BJ (cell line): ENCODE results near the gene HDAC2. TPM values are rescaled to one million over a fixed set of nuclear protein-coding genes. Genes with fewer than 3 reads are reported as not detected.
"Not testable (repeated sequence)": the region's sequence is repeated elsewhere in the genome, so short reads cannot be mapped to it uniquely, and the experiment has no call there.

Experiments
- CTCF ChIA-PET: fragments of 350-600 bp; formaldehyde crosslinking; extraction: SDS; loops from one replicate; lab custom pipeline; 2021; ENCODE audit warnings: antibody characterized with exemption, inconsistent platforms; lab: Yijun Ruan, JAX
- POLR2A ChIA-PET: fragments of 300-600 bp; sonication (Branson Sonifier 250); formaldehyde crosslinking; extraction: SDS; loops from one replicate; lab custom pipeline; 2021; ENCODE audit warnings: antibody characterized with exemption; lab: Charles Lee
- DNase-seq: peaks from one replicate; pipeline ENCODE4 v3.0.0-alpha.2; 2011; ENCODE audit warnings: low read depth
- H3K27me3 ChIP-seq: 2 replicates; pipeline ENCODE4 v1.6.0; 2011; ENCODE audit warnings: low read length; ENCODE audit not compliant: control insufficient read depth, insufficient read depth
- H3K36me3 ChIP-seq: 2 replicates; pipeline ENCODE4 v1.5.1; 2011; ENCODE audit warnings: low read length; ENCODE audit not compliant: control insufficient read depth, insufficient read depth
- H3K4me3 ChIP-seq: 2 replicates; pipeline ENCODE4 v1.5.1; 2011; ENCODE audit warnings: low read depth, mild to moderate bottlenecking, control low read depth, low read length
- polyA plus RNA-seq: library from polyadenylated mRNA; depleted of rRNA; stranded (reverse); fragments of >200 nt; gene quantifications from 2 replicates; pipeline ENCODE4 v1.2.3, GENCODE V29; 2011
- TF ChIP-seq, protein P1 (sequence below): IDR thresholded peaks from 2 replicates; pipeline ENCODE4 v1.5.1; 2011; ENCODE audit warnings: low read depth, mild to moderate bottlenecking, control low read depth, inconsistent platforms, low read length, moderate library complexity; ENCODE audit not compliant: insufficient read depth

HDAC2 gene
- polyA plus RNA-seq, 1 experiment: 48.6 TPM

DNA sequence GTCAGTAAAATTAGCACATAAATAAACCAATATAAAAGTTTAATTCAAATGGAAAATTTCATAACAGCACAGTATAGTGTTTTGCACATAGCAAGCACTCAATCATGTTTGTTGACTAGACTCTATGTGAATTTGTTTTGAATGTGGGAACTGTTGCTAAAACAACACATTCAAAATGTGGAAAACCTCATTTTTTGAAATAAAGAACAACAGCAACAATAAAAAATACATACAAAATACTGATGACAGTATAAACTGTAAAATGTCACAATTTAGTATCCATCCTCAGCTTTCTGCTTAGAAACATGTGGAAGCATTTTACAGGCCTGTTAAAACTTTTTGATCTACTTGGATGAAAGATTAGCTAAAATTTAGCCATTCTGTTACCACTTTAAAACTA lies 47.4 kb downstream of the HDAC2 start:
- DNase-seq: no peak
- TF ChIP-seq, protein P1, sequence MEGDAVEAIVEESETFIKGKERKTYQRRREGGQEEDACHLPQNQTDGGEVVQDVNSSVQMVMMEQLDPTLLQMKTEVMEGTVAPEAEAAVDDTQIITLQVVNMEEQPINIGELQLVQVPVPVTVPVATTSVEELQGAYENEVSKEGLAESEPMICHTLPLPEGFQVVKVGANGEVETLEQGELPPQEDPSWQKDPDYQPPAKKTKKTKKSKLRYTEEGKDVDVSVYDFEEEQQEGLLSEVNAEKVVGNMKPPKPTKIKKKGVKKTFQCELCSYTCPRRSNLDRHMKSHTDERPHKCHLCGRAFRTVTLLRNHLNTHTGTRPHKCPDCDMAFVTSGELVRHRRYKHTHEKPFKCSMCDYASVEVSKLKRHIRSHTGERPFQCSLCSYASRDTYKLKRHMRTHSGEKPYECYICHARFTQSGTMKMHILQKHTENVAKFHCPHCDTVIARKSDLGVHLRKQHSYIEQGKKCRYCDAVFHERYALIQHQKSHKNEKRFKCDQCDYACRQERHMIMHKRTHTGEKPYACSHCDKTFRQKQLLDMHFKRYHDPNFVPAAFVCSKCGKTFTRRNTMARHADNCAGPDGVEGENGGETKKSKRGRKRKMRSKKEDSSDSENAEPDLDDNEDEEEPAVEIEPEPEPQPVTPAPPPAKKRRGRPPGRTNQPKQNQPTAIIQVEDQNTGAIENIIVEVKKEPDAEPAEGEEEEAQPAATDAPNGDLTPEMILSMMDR: no peak
- Histone ChIP-seq H3K27me3 (no peaks in the 10 kb centered on the region), H3K4me3 (no peak overlapping the region), H3K36me3 (no peaks in the 10 kb centered on the region)
- POLR2A ChIA-PET: no interaction called here
- CTCF ChIA-PET: no interaction called here

DNA sequence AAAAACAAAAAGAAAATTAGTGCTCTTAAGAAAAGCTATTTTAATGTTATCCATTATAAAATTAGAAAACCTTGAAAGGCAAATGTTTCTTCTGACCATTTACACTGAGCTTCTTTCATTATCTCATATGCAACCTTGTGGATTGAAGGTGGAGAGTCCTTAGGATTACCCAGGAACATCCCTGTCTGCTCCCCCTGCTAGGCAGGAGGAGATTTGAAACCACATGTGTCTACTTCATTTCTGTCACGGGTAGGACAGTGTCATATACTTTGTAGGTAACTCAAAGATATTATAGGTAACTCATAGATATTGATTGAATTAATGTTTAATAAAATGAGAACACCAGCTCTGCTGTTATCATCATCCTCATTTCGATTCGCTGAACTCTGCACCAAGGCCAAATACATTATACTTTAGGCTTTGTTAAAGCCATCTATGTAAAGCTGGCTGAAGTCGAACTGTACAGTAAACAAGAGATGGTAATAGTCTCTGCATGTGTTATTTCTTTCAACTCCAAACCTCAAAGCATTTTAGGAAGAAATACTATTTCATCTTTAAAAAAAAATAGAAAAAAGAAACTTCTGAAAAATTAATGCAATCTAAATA lies 49.5 kb downstream of the HDAC2 start:
- POLR2A ChIA-PET: no interaction called here
- H3K27me3 ChIP-seq: no peaks in the 10 kb centered on the region
- TF ChIP-seq, protein P1: no peak
- CTCF ChIA-PET: interaction anchor here (1.0 to 2.2 kb wide), 2 partner anchors 12 to 14 kb away, joined by 3 to 10 read pairs; no protein-coding TSS in a partner anchor
- no peak for DNase-seq
- H3K4me3 ChIP-seq: no peak overlapping the region
- no peaks in the 10 kb centered on the region for H3K36me3 ChIP-seq

DNA sequence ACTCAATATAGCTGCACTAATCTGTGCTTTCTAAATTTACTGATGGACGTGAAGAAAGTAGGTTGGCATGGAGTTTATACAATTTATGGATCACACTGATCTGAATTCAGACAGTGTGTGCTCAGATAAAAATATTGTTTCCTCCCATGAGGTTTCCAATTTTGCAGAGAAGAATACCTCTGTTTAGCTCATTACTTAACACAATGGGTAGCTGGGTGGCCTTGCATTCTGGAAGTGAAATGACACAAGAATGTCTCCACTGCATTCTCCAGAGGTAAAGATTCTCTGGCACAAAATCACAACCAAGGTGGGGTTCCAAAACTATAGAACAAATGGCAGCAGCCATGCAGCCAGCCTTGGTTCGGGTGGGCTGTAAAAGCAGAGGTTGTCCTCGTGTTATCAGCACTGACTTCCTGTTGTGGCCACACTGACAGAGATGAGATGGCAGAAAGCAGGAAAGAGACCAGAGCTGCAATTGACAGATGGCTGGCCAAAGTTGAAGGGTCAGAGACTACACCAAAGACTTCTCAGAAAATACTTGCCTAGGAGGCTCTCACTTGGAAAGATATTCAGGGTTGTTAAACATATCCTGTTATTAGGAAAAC lies 50.2 kb downstream of the HDAC2 start:
- no peaks in the 10 kb centered on the region for H3K36me3 ChIP-seq
- H3K27me3 ChIP-seq: no peaks in the 10 kb centered on the region
- ChIA-PET CTCF (interaction anchor here (1.0 to 2.2 kb wide), 3 partner anchors 12 to 41 kb away, joined by 3 to 10 read pairs (median 3); no protein-coding TSS in a partner anchor), POLR2A (no interaction called here)
- DNase-seq: no peak
- no peak overlapping the region for H3K4me3 ChIP-seq
- TF ChIP-seq, protein P1: no peak

DNA sequence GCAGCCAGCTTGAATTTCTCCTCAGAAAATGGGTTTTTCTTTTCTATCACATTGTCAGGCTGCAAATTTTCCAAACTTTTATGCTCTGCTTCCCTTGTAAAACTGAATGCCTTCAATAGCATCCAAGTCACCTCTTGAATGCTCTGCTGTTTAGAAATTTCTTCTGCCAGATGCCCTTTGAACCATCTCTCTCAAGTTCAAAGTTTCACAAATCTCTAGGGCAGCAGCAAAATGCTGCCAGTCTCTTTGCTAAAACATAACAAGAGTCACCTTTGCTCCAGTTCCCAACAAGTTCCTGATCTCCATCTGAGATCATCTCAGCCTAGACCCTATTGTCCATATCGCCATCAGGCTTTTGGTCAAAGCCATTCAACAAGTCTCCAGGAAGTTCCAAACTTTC lies 60.7 kb downstream of the HDAC2 start:
- H3K36me3 ChIP-seq, POLR2A ChIA-PET, H3K4me3 ChIP-seq, DNase-seq, H3K27me3 ChIP-seq: not testable (repeated sequence)
- CTCF ChIA-PET: interaction anchor here (0.8 to 2.2 kb wide), 3 partner anchors 10 to 35 kb away, joined by 3 to 10 read pairs (median 3); no protein-coding TSS in a partner anchor

DNA sequence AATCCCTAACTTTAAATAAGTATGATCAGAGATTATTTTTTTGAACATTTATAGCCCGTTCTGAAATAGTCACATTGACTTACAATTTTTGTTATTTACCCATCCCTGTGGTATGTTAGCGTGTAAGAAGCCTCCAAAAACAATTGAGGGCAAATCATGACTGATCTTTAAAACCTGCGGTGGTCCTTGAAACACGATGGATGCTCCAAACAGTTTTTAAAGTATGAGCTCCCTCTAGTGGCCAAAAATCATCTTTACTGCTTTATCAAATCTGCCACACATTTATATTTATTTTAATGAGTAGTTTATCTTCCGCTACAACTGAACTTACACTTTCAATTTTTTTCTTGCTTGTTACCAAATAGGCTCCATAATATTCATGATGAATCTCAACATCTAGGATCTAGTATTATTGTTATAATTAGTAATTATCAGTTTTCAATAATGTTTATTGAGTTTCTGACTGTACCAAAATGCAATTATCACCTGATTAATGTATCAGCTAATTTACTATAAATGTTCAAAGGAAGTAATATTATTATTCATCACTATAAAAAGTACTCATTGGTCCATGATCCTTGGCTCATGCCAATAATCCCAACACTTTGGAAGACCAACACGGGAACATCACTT lies 61.6 kb downstream of the HDAC2 start:
- no peaks in the 10 kb centered on the region for H3K36me3 ChIP-seq
- H3K27me3 ChIP-seq: no peaks in the 10 kb centered on the region
- ChIA-PET CTCF (interaction anchor here (0.5 to 2.2 kb wide), 8 partner anchors 11 to 1558 kb away, joined by 3 to 10 read pairs (median 4); no protein-coding TSS in a partner anchor), POLR2A (interaction anchor here (0.6 kb wide), 1 partner anchor 50 kb away, joined by 3 read pairs; no protein-coding TSS in a partner anchor)
- DNase-seq: no peak
- TF ChIP-seq, protein P1: peak; percentile 53
- H3K4me3 ChIP-seq: no peak overlapping the region
